Skeletal muscle satellite cell (primary cell): Measurements from ENCODE around the gene SPAG17.

Experiments used
- H3K27me3 ChIP-seq: 2 replicates; pipeline ENCODE4 v1.7.0; 2013; ENCODE audit warnings: low read length; ENCODE audit not compliant: control insufficient read depth, insufficient read depth
- H3K36me3 ChIP-seq: 2 replicates; pipeline ENCODE4 v1.7.0; 2013; ENCODE audit warnings: mild to moderate bottlenecking, control low read depth, low read length; ENCODE audit not compliant: insufficient read depth
- H3K4me1 ChIP-seq: 2 replicates; pipeline ENCODE4 v1.7.0; 2013; ENCODE audit warnings: low read length; ENCODE audit not compliant: control insufficient read depth, insufficient read depth
- H3K4me2 ChIP-seq: 2 replicates; pipeline ENCODE4 v1.7.0; 2013; ENCODE audit warnings: mild to moderate bottlenecking, low read length
- H3K4me3 ChIP-seq: 2 replicates; pipeline ENCODE4 v1.7.0; 2013; ENCODE audit warnings: low read length
- H3K9ac ChIP-seq: 2 replicates; pipeline ENCODE4 v1.7.0; 2013; ENCODE audit warnings: mild to moderate bottlenecking, low read depth, low read length, moderate library complexity
- H3K9me3 ChIP-seq: replicated peaks from 2 replicates; pipeline ENCODE4 v1.7.0; 2013; ENCODE audit warnings: mild to moderate bottlenecking, control low read depth, low read length

The SPAG17 gene

DNA sequence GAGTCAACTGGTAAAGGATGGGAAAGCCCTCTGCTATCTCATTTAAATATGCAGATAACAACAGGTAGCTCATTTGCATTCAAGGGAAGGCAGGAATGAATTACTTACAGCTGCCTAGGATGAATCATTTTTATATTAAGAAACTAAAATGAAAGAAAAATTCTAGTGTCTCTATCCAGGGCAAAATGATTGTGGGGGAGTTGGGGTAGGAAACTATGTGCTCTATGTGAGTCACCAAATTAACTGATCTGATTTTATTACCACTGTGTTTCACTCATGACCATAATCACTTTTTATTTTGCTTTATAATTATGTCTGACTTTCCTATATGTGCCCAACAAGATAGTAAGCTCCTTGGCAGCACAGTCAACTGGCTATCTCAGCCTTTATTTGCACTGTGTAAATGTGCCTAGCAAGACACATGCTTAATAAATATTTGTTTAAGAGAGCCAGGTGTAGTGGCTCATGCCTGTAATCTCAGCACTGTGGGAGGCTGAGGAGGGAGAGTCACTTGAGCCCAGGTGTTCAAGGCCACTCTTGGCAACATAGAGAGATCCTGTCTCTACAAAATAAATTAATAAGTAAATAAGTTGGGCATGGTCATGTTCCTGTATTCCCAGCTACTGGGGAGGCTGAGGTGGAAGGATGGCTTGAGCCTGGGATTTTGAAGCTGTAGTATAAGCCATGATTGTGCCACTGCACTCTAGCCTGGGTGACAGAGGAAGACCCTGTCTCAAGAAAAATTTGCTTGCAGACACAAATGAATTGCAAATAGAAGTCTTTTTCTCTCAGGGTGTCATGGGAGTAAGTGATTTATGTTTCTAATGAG, 84.1 kb downstream of the SPAG17 start:
- peaks cover 20% of the 10 kb centered on the region for H3K4me1 ChIP-seq
- no peak overlapping the region for H3K4me2 ChIP-seq
- H3K9ac ChIP-seq, result no peak overlapping the region
- no peaks in the 10 kb centered on the region for H3K9me3 ChIP-seq
- peaks cover 7% of the 10 kb centered on the region for H3K27me3 ChIP-seq
- H3K4me3 ChIP-seq, result no peak overlapping the region
- no peaks in the 10 kb centered on the region for H3K36me3 ChIP-seq

- Histone ChIP-seq H3K36me3 (no peaks in the 10 kb centered on the region), H3K4me2 (no peak overlapping the region), H3K4me1 (peaks cover 20% of the 10 kb centered on the region), H3K4me3 (no peak overlapping the region), H3K9me3 (no peaks in the 10 kb centered on the region), H3K27me3 (peaks cover 7% of the 10 kb centered on the region), H3K9ac (no peak overlapping the region)
Observed at GRCh38 chr1:118099686-118100085, 85.3 kb downstream of the SPAG17 start.

- Histone ChIP-seq H3K4me2 (no peak overlapping the region), H3K4me3 (no peak overlapping the region), H3K9ac (no peak overlapping the region), H3K27me3 (peaks cover 4% of the 10 kb centered on the region), H3K36me3 (no peaks in the 10 kb centered on the region), H3K4me1 (peaks cover 20% of the 10 kb centered on the region), H3K9me3 (no peaks in the 10 kb centered on the region)
Observed at GRCh38 chr1:118097622-118098348, 87.2 kb downstream of the SPAG17 start.

DNA sequence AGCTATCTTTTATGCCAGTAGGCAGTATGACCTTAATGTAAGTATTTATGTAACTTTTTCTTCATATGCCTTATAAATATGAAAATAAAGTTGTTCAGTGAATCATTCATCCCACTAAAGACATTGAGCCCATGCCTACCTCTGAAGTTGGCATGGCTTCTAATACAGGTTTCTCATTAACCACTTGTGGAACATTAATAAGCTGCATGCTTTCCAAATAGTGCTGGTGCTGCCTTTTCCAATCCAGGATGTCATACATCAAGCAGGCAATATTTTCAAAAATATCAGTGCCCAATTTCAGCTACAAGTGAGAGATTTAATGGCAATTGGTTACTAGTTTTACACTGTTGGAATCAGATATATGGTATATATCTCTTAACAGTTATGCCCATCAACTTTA, 92.0 kb downstream of the SPAG17 start:
- Histone ChIP-seq H3K4me3 (no peak overlapping the region), H3K4me1 (peaks cover 5% of the 10 kb centered on the region), H3K27me3 (peaks cover 18% of the 10 kb centered on the region), H3K4me2 (no peak overlapping the region), H3K36me3 (no peaks in the 10 kb centered on the region), H3K9ac (no peak overlapping the region), H3K9me3 (no peaks in the 10 kb centered on the region)

- H3K9me3 ChIP-seq, result no peaks in the 10 kb centered on the region
- H3K27me3 ChIP-seq, result peaks cover 18% of the 10 kb centered on the region
- H3K36me3 ChIP-seq, result no peaks in the 10 kb centered on the region
- no peak overlapping the region for H3K9ac ChIP-seq
- H3K4me3 ChIP-seq, result no peak overlapping the region
- H3K4me2 ChIP-seq, result no peak overlapping the region
- no peaks in the 10 kb centered on the region for H3K4me1 ChIP-seq
Observed at GRCh38 chr1:118090130-118090529, 94.9 kb downstream of the SPAG17 start.

GRCh38 chr1:118085365-118085764, 99.7 kb downstream of the SPAG17 start:
- Histone ChIP-seq H3K4me1 (no peaks in the 10 kb centered on the region), H3K4me3 (no peak overlapping the region), H3K4me2 (no peak overlapping the region), H3K27me3 (peaks cover 7% of the 10 kb centered on the region), H3K9ac (no peak overlapping the region), H3K9me3 (no peaks in the 10 kb centered on the region), H3K36me3 (no peaks in the 10 kb centered on the region)

- no peaks in the 10 kb centered on the region for H3K9me3 ChIP-seq
- no peak overlapping the region for H3K9ac ChIP-seq
- peaks cover 7% of the 10 kb centered on the region for H3K27me3 ChIP-seq
- no peaks in the 10 kb centered on the region for H3K36me3 ChIP-seq
- no peak overlapping the region for H3K4me3 ChIP-seq
- no peak overlapping the region for H3K4me2 ChIP-seq
- H3K4me1 ChIP-seq, result no peaks in the 10 kb centered on the region
Observed at GRCh38 chr1:118084400-118084799, 100.6 kb downstream of the SPAG17 start.

DNA sequence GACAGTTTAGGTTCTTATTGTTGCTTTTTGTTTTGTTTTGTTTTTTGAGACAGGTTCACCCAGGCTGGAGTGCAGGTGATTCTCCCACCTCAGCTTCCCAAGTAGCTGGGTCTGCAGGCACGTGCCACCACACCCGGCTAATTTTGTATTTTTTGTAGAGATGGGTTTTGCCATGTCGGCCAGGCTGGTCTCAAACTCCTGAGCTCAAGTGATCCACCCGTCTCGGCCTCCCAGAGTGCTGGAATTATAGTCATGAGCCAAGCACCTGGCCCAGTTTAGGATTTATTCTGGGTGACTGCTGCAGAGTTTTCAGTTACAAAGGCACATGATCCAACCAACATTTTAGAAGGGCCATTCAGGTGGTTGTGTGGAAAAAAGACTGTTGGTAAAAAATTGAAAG, 102.0 kb downstream of the SPAG17 start:
- Histone ChIP-seq H3K27me3 (peaks cover 7% of the 10 kb centered on the region), H3K9ac (no peak overlapping the region), H3K4me2 (no peak overlapping the region), H3K36me3 (no peaks in the 10 kb centered on the region), H3K4me1 (no peaks in the 10 kb centered on the region), H3K4me3 (no peak overlapping the region), H3K9me3 (no peaks in the 10 kb centered on the region)

DNA sequence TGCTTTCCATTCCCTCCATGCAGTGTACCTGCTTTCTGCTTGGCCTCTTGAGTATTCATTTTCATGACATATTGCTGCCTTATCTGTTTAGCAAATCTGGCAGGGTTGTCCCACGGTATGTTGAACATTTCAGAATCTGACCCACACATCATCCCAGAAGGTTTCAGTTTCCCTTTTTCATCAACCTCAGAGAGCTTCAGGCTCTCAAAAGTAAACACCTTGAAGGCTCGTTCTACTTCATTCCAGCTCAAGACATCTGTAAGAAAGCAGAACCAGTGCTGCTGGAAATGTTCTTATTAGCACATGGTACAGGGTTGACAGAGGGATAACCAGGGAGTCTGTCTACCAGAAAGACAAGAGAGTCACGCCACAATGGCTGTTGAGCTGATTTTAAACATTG, 103.6 kb downstream of the SPAG17 start:
- no peak overlapping the region for H3K9ac ChIP-seq
- no peak overlapping the region for H3K4me2 ChIP-seq
- no peaks in the 10 kb centered on the region for H3K36me3 ChIP-seq
- no peaks in the 10 kb centered on the region for H3K4me1 ChIP-seq
- peaks cover 7% of the 10 kb centered on the region for H3K27me3 ChIP-seq
- H3K4me3 ChIP-seq, result no peak overlapping the region
- H3K9me3 ChIP-seq, result no peaks in the 10 kb centered on the region

DNA sequence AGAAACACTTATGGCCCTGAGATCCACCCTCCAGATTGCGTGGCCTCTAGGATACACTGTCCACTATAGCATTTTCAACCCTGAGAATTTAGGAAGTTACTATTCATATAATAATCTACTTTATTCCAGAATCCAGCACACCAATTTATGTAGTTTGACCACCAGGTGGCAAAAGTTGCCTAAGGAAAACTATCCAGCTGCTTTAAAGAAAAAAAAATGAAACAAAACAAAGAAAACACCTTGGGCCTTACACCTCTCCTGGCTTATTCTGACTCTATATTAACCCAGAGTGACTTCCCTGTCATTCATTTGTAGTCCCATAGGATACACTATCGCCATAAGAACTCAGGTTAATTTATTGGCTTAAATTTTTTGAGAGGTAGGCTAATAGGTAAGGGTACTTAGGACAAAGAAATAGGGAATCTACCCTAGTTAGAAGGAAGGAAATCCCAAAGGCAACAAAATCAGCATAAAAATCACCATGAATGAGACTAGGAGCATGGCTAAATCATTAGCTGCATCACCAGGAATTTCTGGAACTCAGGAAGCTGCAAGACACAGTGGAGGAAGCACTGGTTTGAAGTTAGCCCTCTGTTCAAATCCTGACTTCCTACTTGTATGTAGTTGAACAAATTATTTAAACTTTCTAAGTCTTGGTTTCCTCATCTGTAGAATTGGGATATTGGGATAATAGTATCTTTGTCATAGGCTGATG, 107.5 kb downstream of the SPAG17 start:
- Histone ChIP-seq H3K36me3 (no peaks in the 10 kb centered on the region), H3K27me3 (peaks cover 6% of the 10 kb centered on the region), H3K9me3 (no peaks in the 10 kb centered on the region), H3K4me1 (no peaks in the 10 kb centered on the region), H3K9ac (no peak overlapping the region), H3K4me2 (no peak overlapping the region), H3K4me3 (no peak overlapping the region)

DNA sequence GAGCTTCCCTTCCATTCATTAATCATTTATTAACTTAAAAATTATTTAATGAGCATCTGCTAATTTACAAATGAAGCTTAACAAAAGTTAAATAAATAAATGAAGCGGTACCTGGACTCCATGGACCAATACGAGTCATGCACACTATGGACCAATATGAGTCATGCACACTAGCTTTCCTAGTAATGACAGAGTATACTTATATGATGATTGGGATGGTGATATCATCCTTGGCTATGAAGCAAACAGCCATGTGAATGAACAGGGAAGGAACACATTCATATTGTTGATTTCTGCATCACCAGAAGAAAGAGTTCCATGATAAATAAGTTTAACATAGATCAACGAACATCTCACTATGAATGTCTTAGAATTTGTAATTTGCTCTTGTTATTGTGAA, 109.9 kb downstream of the SPAG17 start:
- Histone ChIP-seq H3K4me2 (no peak overlapping the region), H3K27me3 (peaks cover 2% of the 10 kb centered on the region), H3K9ac (no peak overlapping the region), H3K36me3 (no peaks in the 10 kb centered on the region), H3K4me3 (no peak overlapping the region), H3K9me3 (no peaks in the 10 kb centered on the region), H3K4me1 (no peaks in the 10 kb centered on the region)
